Fibroblast of pulmonary artery (primary cell): ENCODE data around the gene CNTN3.

Experiments
- DNase-seq: peaks from one replicate; pipeline ENCODE4 v3.0.0-alpha.2; 2010; ENCODE audit warnings: low read depth
- H3K4me3 ChIP-seq: replicated peaks from 2 replicates; pipeline ENCODE4 v1.5.1; 2011; ENCODE audit warnings: low read depth, mild to moderate bottlenecking, control low read depth, low read length, moderate library complexity
- TF ChIP-seq, protein P1 (sequence below): IDR thresholded peaks from 2 replicates; pipeline ENCODE4 v1.5.1; 2011; ENCODE audit warnings: mild to moderate bottlenecking, control low read depth, low read length, inconsistent platforms; ENCODE audit errors: missing control alignments

The CNTN3 gene

DNA sequence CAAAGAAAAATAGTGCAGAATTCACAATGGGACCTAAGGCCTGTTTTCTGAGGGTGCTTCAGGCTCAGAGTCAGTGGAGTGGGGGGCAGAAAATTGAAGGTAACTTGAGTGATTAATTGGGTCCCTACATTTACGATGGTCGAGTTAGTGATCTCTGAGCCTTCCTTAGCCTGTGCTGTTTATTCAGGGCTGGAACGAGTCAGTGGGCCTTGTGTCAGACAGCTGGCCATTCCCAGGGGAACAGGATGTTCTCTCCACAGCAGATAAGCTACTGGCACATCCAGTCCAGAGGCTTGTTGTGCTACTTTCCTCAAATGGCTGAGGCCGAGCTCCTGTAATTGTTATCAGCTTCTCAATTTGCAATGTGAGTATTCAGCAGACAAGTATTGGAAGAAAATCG lies 29.2 kb upstream of the CNTN3 start:
- DNase-seq, result peak; percentile 78
- TF ChIP-seq, protein P1, sequence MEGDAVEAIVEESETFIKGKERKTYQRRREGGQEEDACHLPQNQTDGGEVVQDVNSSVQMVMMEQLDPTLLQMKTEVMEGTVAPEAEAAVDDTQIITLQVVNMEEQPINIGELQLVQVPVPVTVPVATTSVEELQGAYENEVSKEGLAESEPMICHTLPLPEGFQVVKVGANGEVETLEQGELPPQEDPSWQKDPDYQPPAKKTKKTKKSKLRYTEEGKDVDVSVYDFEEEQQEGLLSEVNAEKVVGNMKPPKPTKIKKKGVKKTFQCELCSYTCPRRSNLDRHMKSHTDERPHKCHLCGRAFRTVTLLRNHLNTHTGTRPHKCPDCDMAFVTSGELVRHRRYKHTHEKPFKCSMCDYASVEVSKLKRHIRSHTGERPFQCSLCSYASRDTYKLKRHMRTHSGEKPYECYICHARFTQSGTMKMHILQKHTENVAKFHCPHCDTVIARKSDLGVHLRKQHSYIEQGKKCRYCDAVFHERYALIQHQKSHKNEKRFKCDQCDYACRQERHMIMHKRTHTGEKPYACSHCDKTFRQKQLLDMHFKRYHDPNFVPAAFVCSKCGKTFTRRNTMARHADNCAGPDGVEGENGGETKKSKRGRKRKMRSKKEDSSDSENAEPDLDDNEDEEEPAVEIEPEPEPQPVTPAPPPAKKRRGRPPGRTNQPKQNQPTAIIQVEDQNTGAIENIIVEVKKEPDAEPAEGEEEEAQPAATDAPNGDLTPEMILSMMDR, result no peak
- H3K4me3 ChIP-seq, result no peak overlapping the region

DNA sequence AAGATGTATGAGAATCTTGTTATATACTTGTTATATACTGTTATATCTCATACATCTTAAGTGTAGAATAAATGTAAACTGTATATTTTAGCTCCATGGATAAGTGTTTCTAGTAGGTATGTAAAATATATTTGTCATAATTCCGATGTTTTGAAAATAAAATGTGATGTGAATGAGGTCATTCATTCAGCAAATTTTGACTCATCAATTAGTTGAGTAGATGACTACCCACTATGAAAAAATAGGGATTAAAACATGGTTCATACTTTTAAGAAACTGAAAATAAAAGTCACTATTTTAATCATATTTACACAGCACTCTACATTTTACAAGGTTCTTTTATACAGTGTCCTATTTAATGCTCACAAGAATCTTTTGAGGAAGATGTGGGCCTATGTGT lies 28.4 kb upstream of the CNTN3 start:
- TF ChIP-seq, protein P1, result no peak
- H3K4me3 ChIP-seq, result no peak overlapping the region
- DNase-seq, result no peak

DNA sequence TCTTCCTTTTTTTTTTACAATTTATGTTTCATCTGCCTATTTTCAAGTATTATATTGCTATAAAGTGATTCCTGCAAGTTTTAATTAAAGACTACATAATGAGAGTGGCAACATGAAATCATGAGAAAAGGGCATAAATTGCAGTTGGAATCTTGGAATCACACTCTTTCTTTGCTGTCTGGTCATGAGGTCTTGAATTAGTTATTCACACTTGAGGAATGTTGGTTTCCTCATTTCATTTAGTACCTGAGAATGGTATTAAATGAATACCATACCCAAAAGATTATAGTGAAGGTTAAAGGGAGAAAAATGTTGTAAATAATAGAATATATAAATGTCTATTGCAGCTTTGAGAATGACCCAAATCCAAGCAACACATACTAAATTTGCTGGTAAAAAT lies 25.8 kb upstream of the CNTN3 start:
- no peak for DNase-seq
- H3K4me3 ChIP-seq, result no peak overlapping the region
- TF ChIP-seq, protein P1, result no peak

- TF ChIP-seq, protein P1, result no peak
- no peak for DNase-seq
- no peak overlapping the region for H3K4me3 ChIP-seq
Observed at GRCh38 chr3:74639681-74640080, 25.2 kb upstream of the CNTN3 start.

GRCh38 chr3:74636981-74637380 lies 22.5 kb upstream of the CNTN3 start:
- DNase-seq, result no peak
- H3K4me3 ChIP-seq, result no peak overlapping the region
- TF ChIP-seq, protein P1, result no peak

- no peak overlapping the region for H3K4me3 ChIP-seq
- TF ChIP-seq, protein P1, result no peak
- DNase-seq, result no peak
Observed at GRCh38 chr3:74633021-74633420, 18.6 kb upstream of the CNTN3 start.

DNA sequence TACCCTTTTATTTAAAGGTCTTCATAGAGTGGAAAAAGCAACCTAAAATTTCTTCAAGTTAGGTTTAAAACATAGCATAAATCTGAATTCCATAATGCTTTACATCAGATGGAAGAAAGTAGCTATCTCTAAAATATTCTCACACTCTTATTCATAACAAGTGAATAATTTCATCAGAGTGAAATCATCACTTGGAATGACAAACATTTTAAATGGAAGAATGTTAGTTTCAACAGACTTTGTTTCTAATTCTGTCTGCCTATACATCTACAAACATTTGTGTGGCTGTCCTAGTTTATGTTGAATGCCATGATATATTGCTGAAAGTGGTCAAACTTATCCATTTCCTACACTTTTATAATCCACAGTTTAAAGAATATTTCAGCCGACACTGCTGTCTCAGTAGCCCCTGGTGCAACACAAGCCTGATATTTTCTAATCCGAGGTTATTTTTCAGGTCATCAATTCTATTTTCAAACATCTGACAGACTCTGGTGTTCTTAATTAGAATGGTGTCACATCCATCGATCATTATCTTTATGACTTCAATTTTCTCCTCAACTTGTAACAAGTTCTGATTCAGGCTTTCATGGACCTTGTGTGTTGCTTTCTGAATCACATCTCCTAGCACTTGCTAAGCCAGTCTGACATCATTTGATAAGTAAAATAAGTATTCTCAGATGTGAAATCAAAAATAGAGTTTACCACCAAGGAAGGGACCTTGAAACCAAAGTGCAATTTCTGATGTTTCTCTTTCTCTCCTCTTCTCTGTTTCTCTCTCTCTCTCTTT lies 17.1 kb upstream of the CNTN3 start:
- H3K4me3 ChIP-seq, result no peak overlapping the region
- peak; percentile 25 for DNase-seq
- TF ChIP-seq, protein P1, result no peak
